Muscle layer of duodenum (tissue), 2 donors: ENCODE measurements around the gene GDA.

Experiments used
- H3K27ac ChIP-seq: one replicate; pipeline ENCODE4 v1.7.0; 2013; ENCODE audit warnings: mild to moderate bottlenecking, low read length
- H3K27me3 ChIP-seq: one replicate; pipeline ENCODE4 v1.7.0; 2013; ENCODE audit warnings: low read depth, mild to moderate bottlenecking, control low read depth, low read length
- H3K36me3 ChIP-seq, 2 donors: one replicate each; pipeline ENCODE4 v1.7.0; 2013; ENCODE audit warnings: low read length in 2 of 2, control low read depth in 1 of 2, mild to moderate bottlenecking in 1 of 2; ENCODE audit not compliant: insufficient read depth in 2 of 2, control insufficient read depth in 1 of 2
- H3K4me1 ChIP-seq, 2 donors: one replicate each; pipeline ENCODE4 v1.7.0; 2013; ENCODE audit warnings: low read length in 2 of 2, mild to moderate bottlenecking in 2 of 2, control low read depth in 1 of 2, moderate library complexity in 1 of 2; ENCODE audit not compliant: insufficient read depth in 2 of 2, control insufficient read depth in 1 of 2
- H3K4me3 ChIP-seq, 2 donors: one replicate each; pipeline ENCODE4 v1.7.0; 2013; ENCODE audit warnings: low read length in 2 of 2, low read depth in 1 of 2, mild to moderate bottlenecking in 1 of 2
- H3K9me3 ChIP-seq, 2 donors: one replicate each; pipeline ENCODE4 v1.7.0; 2013; ENCODE audit warnings: low read length in 2 of 2, control low read depth in 1 of 2, mild to moderate bottlenecking in 1 of 2; ENCODE audit not compliant: control insufficient read depth in 1 of 2
- donor health status: healthy.

GDA gene

DNA sequence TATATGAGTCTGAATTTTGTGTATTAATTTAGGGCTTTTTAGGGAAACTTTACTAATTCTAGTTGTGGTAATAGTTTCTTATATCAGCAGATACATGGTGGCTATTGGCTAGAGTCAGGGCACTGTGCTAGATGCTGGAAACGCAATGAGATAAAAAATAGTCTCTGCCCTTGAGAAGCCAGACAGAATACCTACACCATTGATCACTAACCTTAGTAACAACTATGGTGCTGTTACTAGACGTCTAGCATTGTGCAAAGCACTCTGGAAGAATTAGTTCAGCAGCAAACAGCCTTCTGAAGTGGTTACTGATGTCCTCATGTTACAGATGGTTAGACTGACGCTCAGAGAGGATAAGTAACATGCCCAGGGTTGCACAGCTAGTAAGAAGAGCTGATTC, 61.8 kb downstream of the GDA start:
- no peaks in the 10 kb centered on the region for H3K36me3 ChIP-seq
- no peak overlapping the region for H3K4me3 ChIP-seq
- H3K4me1 ChIP-seq = no peaks in the 10 kb centered on the region
- H3K27me3 ChIP-seq = no peaks in the 10 kb centered on the region
- no peaks in the 10 kb centered on the region for H3K9me3 ChIP-seq
- no peak overlapping the region for H3K27ac ChIP-seq

DNA sequence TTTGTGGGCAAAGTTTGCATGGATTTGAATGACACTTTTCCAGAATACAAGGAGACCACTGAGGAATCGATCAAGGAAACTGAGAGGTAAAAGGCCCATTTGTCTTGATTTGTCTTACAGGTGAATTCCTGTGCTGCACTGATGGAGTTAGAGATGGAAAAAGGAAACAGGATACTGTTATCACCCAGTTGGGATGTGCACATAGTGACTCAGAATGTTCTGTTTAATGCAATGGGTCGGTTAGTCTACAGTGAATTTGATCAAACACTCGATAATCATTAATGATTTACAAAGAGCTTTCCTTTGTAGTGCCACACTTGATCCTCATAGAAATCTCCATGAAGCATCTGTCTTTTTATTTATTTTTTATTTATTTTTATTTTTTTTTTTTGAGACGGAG, 64.7 kb downstream of the GDA start:
- no peaks in the 10 kb centered on the region for H3K9me3 ChIP-seq
- H3K4me3 ChIP-seq = no peak overlapping the region
- no peaks in the 10 kb centered on the region for H3K36me3 ChIP-seq
- no peaks in the 10 kb centered on the region for H3K4me1 ChIP-seq
- H3K27me3 ChIP-seq = no peaks in the 10 kb centered on the region
- no peak overlapping the region for H3K27ac ChIP-seq

DNA sequence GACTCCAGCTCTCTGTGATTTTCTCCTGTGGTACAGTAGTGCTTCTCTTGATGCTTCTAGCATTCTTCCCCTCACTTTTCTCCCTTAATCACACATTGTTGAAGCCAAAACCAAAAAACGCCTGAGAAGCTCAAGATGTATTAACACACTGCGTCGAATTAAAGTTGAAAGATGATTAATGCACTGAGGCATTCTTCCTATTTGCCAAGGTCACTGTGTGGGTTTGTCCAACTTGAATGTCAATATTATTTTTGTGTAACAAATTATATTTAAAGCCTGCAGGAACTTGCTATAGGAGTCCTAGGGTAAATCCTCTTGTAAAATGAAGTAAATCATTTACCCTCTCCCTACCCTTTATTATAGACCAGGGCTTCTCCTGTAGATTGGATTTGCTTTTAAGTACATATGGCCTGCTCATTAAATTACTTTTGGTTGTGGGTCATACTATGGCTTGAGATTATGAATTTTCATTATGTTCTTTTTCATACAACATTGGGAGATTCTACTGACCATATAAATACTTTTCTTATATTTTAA, 68.1 kb downstream of the GDA start:
- no peak overlapping the region for H3K4me3 ChIP-seq
- H3K36me3 ChIP-seq = no peaks in the 10 kb centered on the region
- no peaks in the 10 kb centered on the region for H3K4me1 ChIP-seq
- H3K27me3 ChIP-seq = no peaks in the 10 kb centered on the region
- no peaks in the 10 kb centered on the region for H3K9me3 ChIP-seq
- H3K27ac ChIP-seq = no peak overlapping the region

DNA sequence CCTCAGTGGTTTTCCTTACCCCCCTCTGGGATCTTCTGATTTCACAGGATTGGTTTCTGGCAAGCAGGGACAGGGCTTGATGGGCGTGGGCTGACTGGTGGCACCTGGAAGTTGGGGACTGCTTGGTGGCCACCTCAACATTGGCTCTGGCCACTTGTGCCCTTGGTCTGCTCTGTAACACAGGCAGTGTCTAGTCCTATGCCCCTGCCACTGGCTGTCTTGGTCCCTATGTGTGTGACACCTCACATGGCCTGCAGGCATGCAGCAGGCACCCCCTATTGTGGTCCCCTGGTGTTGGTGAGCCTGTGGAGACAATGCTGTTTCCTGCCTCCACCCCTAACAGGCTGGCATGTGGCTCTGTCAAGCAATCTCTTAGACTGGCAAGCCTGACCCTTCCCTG, 71.3 kb downstream of the GDA start:
- Histone ChIP-seq H3K27ac (no peak overlapping the region), H3K9me3 (no peaks in the 10 kb centered on the region), H3K4me1 (no peaks in the 10 kb centered on the region), H3K27me3 (no peaks in the 10 kb centered on the region), H3K36me3 (no peaks in the 10 kb centered on the region), H3K4me3 (no peak overlapping the region)

DNA sequence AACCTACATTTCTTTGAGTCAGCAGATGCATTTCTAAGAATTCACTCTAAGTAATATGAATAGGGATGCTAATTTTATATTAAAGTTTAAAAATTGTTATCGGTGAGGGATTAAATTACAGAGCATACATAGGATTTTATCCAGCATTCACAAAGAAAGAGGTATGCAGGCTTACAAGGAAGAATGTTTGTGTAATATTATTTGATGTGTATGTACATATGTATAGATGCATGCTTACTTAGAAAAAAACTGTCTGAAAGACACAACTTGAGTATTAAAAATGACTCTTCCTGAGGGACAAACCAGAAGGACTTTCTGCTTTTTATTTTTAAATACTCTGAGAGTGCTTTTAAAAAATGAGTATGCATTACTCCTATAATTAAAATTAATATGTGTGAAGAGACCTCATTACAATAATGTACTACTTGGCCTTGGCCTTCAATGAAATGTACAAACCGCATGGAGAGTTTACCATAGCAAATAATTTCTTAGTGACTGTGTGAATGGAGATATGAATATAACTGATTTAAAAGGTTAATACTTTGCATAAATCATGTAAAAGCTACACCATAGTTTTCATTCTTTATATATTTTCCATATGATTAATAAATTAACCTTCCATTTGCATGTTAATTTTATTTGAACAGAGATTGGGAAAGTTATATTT, 77.0 kb downstream of the GDA start:
- no peaks in the 10 kb centered on the region for H3K27me3 ChIP-seq
- H3K27ac ChIP-seq = no peak overlapping the region
- H3K4me3 ChIP-seq = no peak overlapping the region

DNA sequence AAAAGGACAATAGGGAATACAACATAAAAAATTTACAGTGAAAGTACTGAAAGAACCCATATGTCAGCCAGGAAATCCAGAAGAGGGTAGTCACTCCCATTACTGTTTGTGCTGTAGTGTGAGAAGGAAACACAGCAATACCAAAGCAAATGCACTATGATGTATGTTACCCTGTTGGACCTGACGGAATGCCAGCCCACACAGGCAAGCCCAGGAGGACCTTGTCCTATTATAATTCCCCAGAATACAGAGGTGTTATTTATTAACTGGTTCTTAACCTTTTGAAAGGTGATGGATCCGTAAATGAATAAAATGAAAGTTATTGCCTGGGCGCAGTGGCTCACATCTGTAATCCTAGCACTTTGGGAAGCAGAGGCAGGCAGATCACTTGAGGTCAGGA, 79.0 kb downstream of the GDA start:
- H3K9me3 ChIP-seq = no peaks in the 10 kb centered on the region
- H3K27ac ChIP-seq = no peak overlapping the region
- no peaks in the 10 kb centered on the region for H3K36me3 ChIP-seq
- no peak overlapping the region for H3K4me3 ChIP-seq
- H3K27me3 ChIP-seq = no peaks in the 10 kb centered on the region
- H3K4me1 ChIP-seq = no peaks in the 10 kb centered on the region

More for the DNA sequence above, 77.0 kb downstream of the GDA start:
- H3K36me3 ChIP-seq = no peaks in the 10 kb centered on the region
- H3K4me1 ChIP-seq = no peaks in the 10 kb centered on the region
- no peaks in the 10 kb centered on the region for H3K9me3 ChIP-seq

DNA sequence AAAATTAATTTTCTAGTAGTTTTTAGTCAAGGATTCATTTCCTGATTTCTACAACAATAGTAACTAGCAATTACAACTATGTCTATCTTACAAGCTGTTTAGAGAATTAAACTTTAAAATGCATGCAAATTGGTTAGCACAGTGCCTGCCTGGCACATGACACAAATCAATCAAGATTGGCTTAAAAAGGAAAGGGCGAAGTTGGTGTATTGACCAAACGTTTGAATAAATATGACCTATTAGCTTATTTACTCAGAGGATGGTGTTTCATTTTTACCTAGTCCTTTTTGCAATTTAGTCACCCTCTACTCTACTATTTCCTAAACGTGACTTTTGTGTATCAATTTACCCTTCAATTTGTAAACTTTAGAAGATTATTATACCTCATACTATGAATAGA, 83.5 kb downstream of the GDA start:
- Histone ChIP-seq H3K4me3 (no peak overlapping the region), H3K4me1 (no peaks in the 10 kb centered on the region), H3K36me3 (no peaks in the 10 kb centered on the region), H3K27me3 (no peaks in the 10 kb centered on the region), H3K27ac (no peak overlapping the region), H3K9me3 (no peaks in the 10 kb centered on the region)

DNA sequence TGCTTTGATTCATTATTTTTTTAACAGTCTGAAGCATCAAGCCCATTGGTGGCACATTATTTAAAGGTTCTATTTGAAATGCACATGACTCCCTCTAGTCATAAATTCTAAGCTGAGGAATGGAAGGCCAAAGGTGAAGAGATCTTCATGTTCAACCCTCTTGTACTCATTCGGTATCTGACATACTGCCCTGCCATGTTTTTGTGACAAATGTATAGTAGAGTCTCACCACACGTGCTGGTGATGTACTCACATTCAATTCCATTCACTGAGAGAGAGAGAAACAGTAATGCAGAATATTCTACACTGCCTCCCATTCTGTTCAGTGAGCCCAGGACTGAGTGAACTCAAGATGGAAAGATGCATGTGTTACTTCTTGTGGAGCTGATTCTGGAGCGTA, 98.3 kb downstream of the GDA start:
- Histone ChIP-seq H3K9me3 (no peaks in the 10 kb centered on the region), H3K4me3 (no peak overlapping the region), H3K27ac (no peak overlapping the region), H3K27me3 (no peaks in the 10 kb centered on the region), H3K36me3 (no peaks in the 10 kb centered on the region), H3K4me1 (no peaks in the 10 kb centered on the region)

DNA sequence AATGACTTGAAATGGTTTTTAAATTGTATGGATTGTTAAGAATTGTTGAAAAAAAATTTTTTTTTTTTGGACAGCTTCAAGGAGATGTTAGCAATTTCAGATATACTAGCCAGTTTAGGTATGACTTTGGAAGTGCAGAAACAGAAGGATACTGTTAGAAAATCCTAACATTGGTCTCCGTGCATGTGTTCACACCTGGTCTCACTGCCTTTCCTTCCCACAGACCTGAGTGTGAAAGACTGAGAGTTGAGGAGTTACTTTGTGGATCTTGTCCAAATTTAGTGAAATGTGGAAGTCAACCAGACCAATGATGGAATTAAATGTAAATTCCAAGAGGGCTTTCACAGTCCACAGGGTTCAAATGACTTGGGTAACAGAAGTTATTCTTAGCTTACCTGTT, 102.3 kb downstream of the GDA start:
- Histone ChIP-seq H3K36me3 (no peaks in the 10 kb centered on the region), H3K4me3 (no peak overlapping the region), H3K4me1 (no peaks in the 10 kb centered on the region), H3K27ac (no peak overlapping the region), H3K9me3 (no peaks in the 10 kb centered on the region), H3K27me3 (no peaks in the 10 kb centered on the region)

DNA sequence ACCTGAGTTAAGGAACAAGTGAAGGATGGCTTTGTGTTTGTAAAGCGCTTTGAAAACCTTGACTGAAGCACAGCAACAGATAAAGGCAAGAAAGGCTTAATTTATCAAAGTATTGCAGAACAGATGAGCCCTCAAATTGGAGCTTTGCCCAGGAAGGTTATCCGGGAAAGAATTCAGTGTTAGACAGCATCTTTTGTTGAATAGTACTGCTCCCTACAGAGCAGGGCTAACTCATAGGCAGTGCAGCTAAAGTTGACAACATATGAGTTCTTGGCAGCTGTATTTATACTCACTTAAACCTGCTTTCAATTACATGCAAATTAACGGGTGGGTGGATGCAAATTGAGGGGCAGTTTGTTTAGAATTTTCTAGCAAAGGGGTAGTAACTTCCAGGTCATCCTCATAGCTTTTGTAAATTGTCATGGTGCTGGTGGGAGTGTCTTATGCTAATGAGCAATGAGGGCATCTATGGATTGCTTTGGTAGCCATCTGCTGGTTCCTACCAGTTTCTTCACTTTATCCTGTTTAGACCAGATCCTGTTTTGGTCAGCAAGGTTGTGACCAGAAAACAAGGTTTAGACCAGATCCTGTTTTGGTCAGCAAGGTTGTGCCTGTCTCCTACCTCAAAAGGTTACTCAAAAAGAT, 105.8 kb downstream of the GDA start:
- Histone ChIP-seq H3K27ac (no peak overlapping the region), H3K4me1 (no peaks in the 10 kb centered on the region)

DNA sequence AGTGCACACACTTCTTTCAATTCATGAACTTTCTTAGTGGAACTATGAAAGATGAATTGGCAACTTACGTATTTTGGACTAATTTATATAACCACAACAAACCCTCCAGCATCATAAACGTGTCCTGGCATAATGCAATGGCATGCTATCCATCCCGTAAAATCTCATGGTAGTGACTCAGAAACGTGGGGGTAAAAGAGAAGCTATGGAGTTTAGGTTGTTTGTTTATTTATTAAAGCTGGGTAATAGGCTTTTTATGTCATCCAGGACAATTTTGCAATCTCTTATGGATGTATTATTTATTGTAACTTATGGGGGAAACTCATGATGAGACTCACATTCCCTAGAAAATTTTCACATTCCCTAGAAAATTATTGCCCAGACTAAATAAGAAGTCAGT, 106.3 kb downstream of the GDA start:
- H3K27me3 ChIP-seq = no peaks in the 10 kb centered on the region
- H3K36me3 ChIP-seq = no peaks in the 10 kb centered on the region
- H3K4me3 ChIP-seq = no peak overlapping the region
- no peak overlapping the region for H3K27ac ChIP-seq
- no peaks in the 10 kb centered on the region for H3K4me1 ChIP-seq
- no peaks in the 10 kb centered on the region for H3K9me3 ChIP-seq

More for the DNA sequence above, 105.8 kb downstream of the GDA start:
- Histone ChIP-seq H3K4me3 (no peak overlapping the region), H3K9me3 (no peaks in the 10 kb centered on the region), H3K36me3 (no peaks in the 10 kb centered on the region), H3K27me3 (no peaks in the 10 kb centered on the region)

DNA sequence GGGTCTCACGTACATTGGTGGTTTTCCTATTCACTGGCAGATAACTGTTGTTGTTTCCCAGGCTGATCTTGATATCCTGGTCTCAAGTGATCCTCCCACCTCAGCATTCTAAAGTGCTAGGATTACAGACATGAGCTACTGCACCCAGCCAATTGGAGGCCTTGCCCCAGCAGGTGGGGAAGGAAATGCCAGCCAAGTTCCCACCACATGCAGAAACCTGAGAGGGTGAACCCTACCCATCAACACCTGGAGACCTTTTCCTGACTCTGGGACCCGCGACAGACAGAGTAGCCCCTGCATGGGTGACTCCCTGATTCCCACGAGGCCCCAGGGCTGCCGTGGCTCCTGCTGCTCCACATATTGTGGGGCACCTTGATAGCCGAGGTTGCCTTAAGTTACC, 107.7 kb downstream of the GDA start:
- H3K27ac ChIP-seq = no peak overlapping the region
- H3K36me3 ChIP-seq = no peaks in the 10 kb centered on the region
- H3K9me3 ChIP-seq = no peaks in the 10 kb centered on the region
- no peaks in the 10 kb centered on the region for H3K4me1 ChIP-seq
- no peak overlapping the region for H3K4me3 ChIP-seq
- H3K27me3 ChIP-seq = no peaks in the 10 kb centered on the region
